Thyroid gland (tissue), 4 donors: Measurements from ENCODE around the gene MVB12B.

ENCODE experiments used
- POLR2A ChIP-seq, 2 donors: fragments of 450-650 bp; IDR thresholded peaks; one replicate each; pipeline ENCODE4 v1.6.1; 2017; ENCODE audit warnings: antibody characterized with exemption in 2 of 2, mild to moderate bottlenecking in 2 of 2, moderate library complexity in 1 of 2
- TF ChIP-seq, protein P1 (sequence below), 6 experiments: fragments of 200-600 bp in 3 of 6; fragments of 450-650 bp in 3 of 6; sonication (generic) in 3 of 6; IDR thresholded peaks; one replicate each; pipeline ENCODE4 v1.5.1; 2016 to 2019; ENCODE audit warnings: antibody characterized with exemption in 6 of 6, mild to moderate bottlenecking in 2 of 6, inconsistent platforms in 1 of 6, moderate library complexity in 1 of 6

DNA sequence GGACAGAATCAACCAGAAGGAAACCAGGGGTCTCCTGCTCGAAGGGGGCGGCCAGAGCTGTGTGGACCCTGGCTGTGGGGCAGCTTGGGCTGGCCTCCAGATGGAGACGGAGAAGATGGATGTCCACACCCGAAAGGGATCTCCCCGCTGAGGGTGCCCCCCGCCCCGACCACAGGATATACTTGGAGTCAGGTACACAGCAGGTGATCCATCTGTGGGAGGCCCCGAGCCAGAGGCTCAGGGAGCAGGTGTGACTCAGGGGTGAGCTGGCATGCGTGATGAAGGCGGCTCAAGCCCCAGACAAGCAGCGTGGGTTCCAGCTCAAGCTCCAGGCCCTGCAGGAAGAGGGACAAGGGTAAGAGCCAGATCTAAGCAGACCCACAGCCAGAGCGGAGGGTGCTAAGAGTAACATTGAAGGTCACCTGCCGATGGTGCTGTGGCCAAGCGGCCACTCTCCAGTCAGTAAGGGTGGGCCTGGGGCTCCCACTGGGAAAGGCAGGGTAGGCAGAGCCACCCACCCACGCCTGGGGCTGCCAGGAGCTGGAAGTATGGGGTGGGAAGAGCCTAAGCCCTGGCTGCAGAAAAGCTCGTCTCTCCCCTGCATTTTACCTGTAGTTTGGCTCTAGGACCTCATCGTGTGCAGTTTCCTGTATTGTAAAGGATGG is 30.6 kb upstream of the MVB12B start:
- TF ChIP-seq, protein P1, sequence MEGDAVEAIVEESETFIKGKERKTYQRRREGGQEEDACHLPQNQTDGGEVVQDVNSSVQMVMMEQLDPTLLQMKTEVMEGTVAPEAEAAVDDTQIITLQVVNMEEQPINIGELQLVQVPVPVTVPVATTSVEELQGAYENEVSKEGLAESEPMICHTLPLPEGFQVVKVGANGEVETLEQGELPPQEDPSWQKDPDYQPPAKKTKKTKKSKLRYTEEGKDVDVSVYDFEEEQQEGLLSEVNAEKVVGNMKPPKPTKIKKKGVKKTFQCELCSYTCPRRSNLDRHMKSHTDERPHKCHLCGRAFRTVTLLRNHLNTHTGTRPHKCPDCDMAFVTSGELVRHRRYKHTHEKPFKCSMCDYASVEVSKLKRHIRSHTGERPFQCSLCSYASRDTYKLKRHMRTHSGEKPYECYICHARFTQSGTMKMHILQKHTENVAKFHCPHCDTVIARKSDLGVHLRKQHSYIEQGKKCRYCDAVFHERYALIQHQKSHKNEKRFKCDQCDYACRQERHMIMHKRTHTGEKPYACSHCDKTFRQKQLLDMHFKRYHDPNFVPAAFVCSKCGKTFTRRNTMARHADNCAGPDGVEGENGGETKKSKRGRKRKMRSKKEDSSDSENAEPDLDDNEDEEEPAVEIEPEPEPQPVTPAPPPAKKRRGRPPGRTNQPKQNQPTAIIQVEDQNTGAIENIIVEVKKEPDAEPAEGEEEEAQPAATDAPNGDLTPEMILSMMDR (IDR thresholded peaks at IDR 0.05), result no peak
- TF ChIP-seq POLR2A (IDR thresholded peaks at IDR 0.05), result no peak
